GM10847 (cell line): ENCODE results near the gene ZRANB1.

Source experiments
- POLR2A ChIP-seq: IDR thresholded peaks from 2 replicates; pipeline ENCODE4 v1.6.1; 2011; ENCODE audit not compliant: insufficient read length; ENCODE audit errors: extremely low read depth

Gene ZRANB1

GRCh38 chr10:124994573-124995473, 52.9 kb downstream of the ZRANB1 start:
- TF ChIP-seq POLR2A: no peak

- TF ChIP-seq POLR2A: no peak
Measured at GRCh38 chr10:124995605-124996004, 53.7 kb downstream of the ZRANB1 start.

GRCh38 chr10:124996127-124996853, 54.4 kb downstream of the ZRANB1 start:
- no peak for TF ChIP-seq POLR2A

- TF ChIP-seq POLR2A: no peak
Measured at GRCh38 chr10:124996854-124997215, 54.9 kb downstream of the ZRANB1 start.

- no peak for TF ChIP-seq POLR2A
Measured at GRCh38 chr10:124997306-124997705, 55.4 kb downstream of the ZRANB1 start.

GRCh38 chr10:124997771-124998623, 56.1 kb downstream of the ZRANB1 start:
- no peak for TF ChIP-seq POLR2A

- TF ChIP-seq POLR2A: no peak
Measured at GRCh38 chr10:124998624-124999291, 56.8 kb downstream of the ZRANB1 start.

- no peak for TF ChIP-seq POLR2A
Measured at GRCh38 chr10:124999433-125000365, 57.8 kb downstream of the ZRANB1 start.

GRCh38 chr10:125000366-125001312, 58.7 kb downstream of the ZRANB1 start:
- no peak for TF ChIP-seq POLR2A

- no peak for TF ChIP-seq POLR2A
Measured at GRCh38 chr10:125001313-125002046, 59.6 kb downstream of the ZRANB1 start.

- no peak for TF ChIP-seq POLR2A
Measured at GRCh38 chr10:125002047-125002422, 60.1 kb downstream of the ZRANB1 start.
